ENCODE data around the gene KIT. TPM values are rescaled to one million over a fixed set of nuclear protein-coding genes. Genes with fewer than 3 reads are reported as not detected.

Gene KIT
- total RNA-seq, 1 experiment from 2014 or later = not detected

- DNase-seq (ENCODE audit: low read depth, low spot score) = no peak
- no peaks in the 10 kb centered on the region for H3K36me3 ChIP-seq (ENCODE audit: control insufficient read depth in 1 of 2, insufficient read depth in 2 of 2, low read length in 2 of 2)
- BruUV-seq (replicated peaks) = no TSS peak
- H3K9me2 ChIP-seq (ENCODE audit: insufficient read depth) = no peaks in the 10 kb centered on the region
- RAD21 ChIA-PET (ENCODE audit: low non-redundant PET in 1 of 2, low total read pairs in 2 of 2, uncharacterized antibody in 2 of 2, unreplicated experiment in 2 of 2) = no interaction called here
- no peak overlapping the region for H3K9ac ChIP-seq (ENCODE audit: low read length)
- no peaks in the 10 kb centered on the region for H3K4me1 ChIP-seq (ENCODE audit: control insufficient read depth in 1 of 2, insufficient read depth in 2 of 2, low read length in 2 of 2)
- no peaks in the 10 kb centered on the region for H3K9me3 ChIP-seq (ENCODE audit: control insufficient read depth in 1 of 2, insufficient read depth in 1 of 2, low read depth in 1 of 2, low read length in 2 of 2)
- no peaks in the 10 kb centered on the region for H3K79me2 ChIP-seq (ENCODE audit: insufficient read depth, low read length)
- no peak overlapping the region for H2AFZ ChIP-seq (ENCODE audit: low read depth, low read length, poor library complexity, severe bottlenecking)
- intact Hi-C loops (cut with micrococcal nuclease) = no loop called here
- no peaks in the 10 kb centered on the region for H4K20me1 ChIP-seq (ENCODE audit: insufficient read depth)
- H3K4me3 ChIP-seq (replicated peaks in 1 of 2; ENCODE audit: low read depth in 1 of 2, low read length in 2 of 2) = no peak overlapping the region
- CTCF ChIA-PET = interaction anchor here (1.1 kb wide), 1 partner anchor 8 kb away, joined by 3 read pairs; no protein-coding TSS in a partner anchor
- no peak overlapping the region for H3K27ac ChIP-seq (ENCODE audit: low read depth, low read length)
- POLR2A ChIA-PET = no interaction called here
- peaks cover 7% of the 10 kb centered on the region; the same call in 1 of the 2 replicates for H3K27me3 ChIP-seq (ENCODE audit: insufficient read depth, low read length)
- no peak overlapping the region for H3K4me2 ChIP-seq (ENCODE audit: low read length)
- TF ChIP-seq CTCF (IDR thresholded peaks at IDR 0.05 in 2 of 3, conservative IDR thresholded peaks at IDR 0.05 in 1 of 3; ENCODE audit: borderline replicate concordance in 1 of 3, insufficient read depth in 1 of 3, low read depth in 2 of 3, low read length in 2 of 3) (0 out of 6 replicates have a peak, but pooled peaks of 2 of the 3 experiments have one; percentile 10 to 12), CEBPB (IDR thresholded peaks at IDR 0.05; ENCODE audit: low read depth) (no peak)
- no peak for ATAC-seq
Observed at GRCh38 chr4:54677416-54677815, 19.7 kb downstream of the KIT start.

- Histone ChIP-seq H4K20me1 (ENCODE audit: insufficient read depth) (no peaks in the 10 kb centered on the region), H3K9me3 (ENCODE audit: control insufficient read depth in 1 of 2, insufficient read depth in 1 of 2, low read depth in 1 of 2, low read length in 2 of 2) (no peaks in the 10 kb centered on the region), H3K79me2 (ENCODE audit: insufficient read depth, low read length) (no peaks in the 10 kb centered on the region), H3K9me2 (ENCODE audit: insufficient read depth) (no peaks in the 10 kb centered on the region), H3K36me3 (ENCODE audit: control insufficient read depth in 1 of 2, insufficient read depth in 2 of 2, low read length in 2 of 2) (no peaks in the 10 kb centered on the region), H3K4me2 (ENCODE audit: low read length) (no peak overlapping the region), H3K4me3 (replicated peaks in 1 of 2; ENCODE audit: low read depth in 1 of 2, low read length in 2 of 2) (no peak overlapping the region), H3K4me1 (ENCODE audit: control insufficient read depth in 1 of 2, insufficient read depth in 2 of 2, low read length in 2 of 2) (no peaks in the 10 kb centered on the region), H3K27me3 (ENCODE audit: insufficient read depth, low read length) (peaks cover 7% of the 10 kb centered on the region; the same call in 1 of the 2 replicates), H3K9ac (ENCODE audit: low read length) (no peak overlapping the region), H3K27ac (ENCODE audit: low read depth, low read length) (no peak overlapping the region), H2AFZ (ENCODE audit: low read depth, low read length, poor library complexity, severe bottlenecking) (no peak overlapping the region)
- no peak for TF ChIP-seq EZH2phosphoT487 (IDR thresholded peaks at IDR 0.05; ENCODE audit: borderline replicate concordance)
- no peak for TF ChIP-seq ZNF274 (IDR thresholded peaks at IDR 0.05; ENCODE audit: low read depth, low read length)
- no peak for TF ChIP-seq EGR1 (IDR thresholded peaks at IDR 0.05; ENCODE audit: low read depth)
- no peak for TF ChIP-seq ELF1 (IDR thresholded peaks at IDR 0.05; ENCODE audit: borderline replicate concordance, low read depth)
- TF ChIP-seq SRF (IDR thresholded peaks at IDR 0.05; ENCODE audit: low read depth) = no peak
- no peak for TF ChIP-seq CEBPB (IDR thresholded peaks at IDR 0.05; ENCODE audit: low read depth)
- no peak for TF ChIP-seq YY1 (IDR thresholded peaks at IDR 0.05; ENCODE audit: extremely low read depth, insufficient replicate concordance, low read depth, low read length)
- ChIA-PET RAD21 (ENCODE audit: low non-redundant PET in 1 of 2, low total read pairs in 2 of 2, uncharacterized antibody in 2 of 2, unreplicated experiment in 2 of 2) (no interaction called here), POLR2A (no interaction called here), CTCF (interaction anchor here (1.1 kb wide), 1 partner anchor 8 kb away, joined by 3 read pairs; no protein-coding TSS in a partner anchor)
- no peak for ATAC-seq
- intact Hi-C loops (cut with micrococcal nuclease) = no loop called here
- no peak for DNase-seq (ENCODE audit: low read depth, low spot score)
- BruUV-seq (replicated peaks) = no TSS peak
Observed at GRCh38 chr4:54677853-54678650, 20.3 kb downstream of the KIT start.

All from HCT116 (cell line).